A549 (cell line): ENCODE data around the gene GGT5. TPM values are rescaled to one million over a fixed set of nuclear protein-coding genes. Genes with fewer than 3 reads are reported as not detected.

ENCODE experiments used
- ATAC-seq, 2 experiments: fragments of 200-7000 bp in 1 of 2; fragments of >200 bp in 1 of 2; cut with Nextera tagmentation in 1 of 2; cut with Tn5 transposase in 1 of 2; 3 replicates each; pipeline versions ENCODE4 v1.8.0 to v1.9.1; 2018 to 2020; ENCODE audit warnings: mild to moderate bottlenecking in 1 of 2, moderate library complexity in 1 of 2
- CTCF ChIA-PET: fragments of 300-600 bp; sonication (Branson Sonifier 250); formaldehyde crosslinking; extraction: SDS; loops from one replicate; lab custom pipeline; 2021; ENCODE audit warnings: antibody characterized with exemption, inconsistent platforms; lab: Yijun Ruan, JAX
- POLR2A ChIA-PET: fragments of 350-600 bp; formaldehyde crosslinking; extraction: SDS; loops from one replicate; lab custom pipeline; 2021; ENCODE audit warnings: antibody characterized with exemption, inconsistent platforms; lab: Yijun Ruan, JAX
- DNase-seq, 2 experiments: peaks; one replicate each; pipeline versions ENCODE4 v3.0.0 to v3.0.0-alpha.2; 2011 to 2016; ENCODE audit warnings: low read depth in 1 of 2, low spot score in 1 of 2
- FAIRE-seq: peaks from 2 replicates; lab custom pipeline; 2011; peaks lifted over from hg19 to GRCh38; lab: Jason Lieb, UNC
- H3K27ac ChIP-seq, 2 experiments: fragments of >200 bp; sonication (Bioruptor Twin); formaldehyde crosslinking; 3 replicates each; pipeline ENCODE4 v1.5.1; 2016 to 2017
- H3K4me1 ChIP-seq: fragments of >200 bp; sonication (Bioruptor Twin); formaldehyde crosslinking; 3 replicates; pipeline ENCODE4 v1.6.1; 2016
- H3K4me2 ChIP-seq: fragments of >200 bp; sonication (Bioruptor Twin); formaldehyde crosslinking; 3 replicates; pipeline ENCODE4 v1.6.1; 2016
- H3K4me3 ChIP-seq: fragments of >200 bp; sonication (Bioruptor Twin); formaldehyde crosslinking; 3 replicates; pipeline ENCODE4 v1.5.1; 2016
- H3K9me3 ChIP-seq: fragments of >200 bp; sonication (Bioruptor Twin); formaldehyde crosslinking; 3 replicates; pipeline ENCODE4 v1.6.1; 2016
- ATOH8 ChIP-seq: fragments of 250-450 bp; sonication (Bioruptor Pico); IDR thresholded peaks from 2 replicates; pipeline ENCODE4 v1.5.0; 2020; ENCODE audit warnings: low read depth, mild to moderate bottlenecking, moderate library complexity
- CBX8 ChIP-seq: fragments of 200-600 bp; sonication (generic); IDR thresholded peaks from 2 replicates; pipeline ENCODE4 v1.6.1; 2016
- CHD2 ChIP-seq: fragments of 150-350 bp; IDR thresholded peaks from 2 replicates; pipeline ENCODE4 v1.6.1; 2014; ENCODE audit warnings: low read length; ENCODE audit not compliant: partially characterized antibody
- EHMT2 ChIP-seq: fragments of 200-600 bp; sonication (generic); IDR thresholded peaks from 2 replicates; pipeline ENCODE4 v1.6.1; 2016; ENCODE audit warnings: antibody characterized with exemption, low read depth, mild to moderate bottlenecking, moderate library complexity
- FOSB ChIP-seq: fragments of 250-450 bp; sonication (Bioruptor Pico); IDR thresholded peaks from 2 replicates; pipeline ENCODE4 v1.5.0; 2020; ENCODE audit warnings: mild to moderate bottlenecking, moderate library complexity
- GATA3 ChIP-seq: IDR thresholded peaks from 2 replicates; pipeline ENCODE4 v1.6.1; 2012; ENCODE audit warnings: borderline replicate concordance
- HOXB13 ChIP-seq: fragments of 250-450 bp; sonication (Bioruptor Pico); IDR thresholded peaks from 2 replicates; pipeline ENCODE4 v1.5.0; 2020; ENCODE audit warnings: low read depth, mild to moderate bottlenecking, moderate library complexity
- KDM1A ChIP-seq: fragments of 200-600 bp; sonication (generic); IDR thresholded peaks from 2 replicates; pipeline ENCODE4 v1.6.1; 2016; ENCODE audit warnings: low read depth, mild to moderate bottlenecking
- MYC ChIP-seq: IDR thresholded peaks from 2 replicates; pipeline ENCODE4 v1.6.1; 2012; ENCODE audit warnings: mild to moderate bottlenecking, inconsistent platforms, low read length, improper control_type of control experiment, borderline replicate concordance
- NFE2L2 ChIP-seq: fragments of 150-350 bp; conservative IDR thresholded peaks from 2 replicates; pipeline ENCODE4 v1.6.1; 2014; ENCODE audit warnings: low read length
- RAD21 ChIP-seq, 2 experiments: fragments of >200 bp in 1 of 2; sonication (Bioruptor Twin) in 1 of 2; formaldehyde crosslinking in 1 of 2; IDR thresholded peaks in 1 of 2; conservative IDR thresholded peaks in 1 of 2; 2 replicates in 1 of 2; 3 replicates in 1 of 2; pipeline ENCODE4 v1.6.1; 2012 to 2018; ENCODE audit warnings: inconsistent platforms in 1 of 2
- RNF2 ChIP-seq: fragments of 200-600 bp; sonication (generic); IDR thresholded peaks from 2 replicates; pipeline ENCODE4 v1.6.1; 2016; ENCODE audit warnings: low read depth, mild to moderate bottlenecking, antibody characterized with exemption, moderate library complexity, borderline replicate concordance
- TP53 ChIP-seq: fragments of 250-450 bp; sonication (Bioruptor Pico); IDR thresholded peaks from 2 replicates; pipeline ENCODE4 v1.5.0; 2021; ENCODE audit warnings: mild to moderate bottlenecking, moderate library complexity
- ZFP36 ChIP-seq: fragments of 450-650 bp; IDR thresholded peaks from 2 replicates; pipeline ENCODE4 v1.6.1; 2014; ENCODE audit warnings: borderline replicate concordance; ENCODE audit not compliant: partially characterized antibody
- ZSCAN20 ChIP-seq: fragments of 250-450 bp; sonication (Bioruptor Pico); IDR thresholded peaks from 2 replicates; pipeline ENCODE4 v1.8.0; 2022; ENCODE audit warnings: mild to moderate bottlenecking, moderate library complexity
- whole genome bisulfite sequencing: methylation state at CpG from one replicate; pipeline ENCODE4 v1.1.6; 2017; ENCODE audit errors: missing lambda C conversion rate; 5-methylcytosine and 5-hydroxymethylcytosine counted together
- polyA plus RNA-seq, 4 experiments: library from polyadenylated mRNA; depleted of rRNA in 3 of 4; stranded (reverse); fragments of >200 nt; fragmentation: RNase III in 1 of 4; extraction: RNeasy Plus Mini Kit Qiagen cat#74134 plus additional on column Dnase treatment in 1 of 4; gene quantifications; 2 replicates in 3 of 4; 3 replicates in 1 of 4; pipeline ENCODE4 v1.2.3, GENCODE V29; 2011 to 2017
- TF ChIP-seq, protein P1 (sequence below): IDR thresholded peaks from 2 replicates; pipeline ENCODE4 v1.6.1; 2012
- TF ChIP-seq, protein P2 (sequence below): fragments of 450-650 bp; IDR thresholded peaks from 2 replicates; pipeline ENCODE4 v1.6.1; 2014; ENCODE audit warnings: antibody characterized with exemption

Gene GGT5
- polyA plus RNA-seq, 2 of the 4 experiments (the other 2 are of a cell fraction) = 2.5 to 3.1 TPM

- H3K9me3 ChIP-seq = peaks cover 7% of the 10 kb centered on the region; the same call in 1 of the 3 replicates
- no peak overlapping the region for H3K4me3 ChIP-seq
- no peak overlapping the region for H3K4me2 ChIP-seq
- DNase-seq (no peak), ATAC-seq (no peak), FAIRE-seq (no peak)
- ChIA-PET CTCF (interaction anchor here (2.6 to 2.7 kb wide), 2 partner anchors 10 to 34 kb away, joined by 6 to 16 read pairs; no protein-coding TSS in a partner anchor), POLR2A (no interaction called here)
- TF ChIP-seq ZSCAN20 = no peak
- no peak for TF ChIP-seq RNF2
- TF ChIP-seq, protein P1, sequence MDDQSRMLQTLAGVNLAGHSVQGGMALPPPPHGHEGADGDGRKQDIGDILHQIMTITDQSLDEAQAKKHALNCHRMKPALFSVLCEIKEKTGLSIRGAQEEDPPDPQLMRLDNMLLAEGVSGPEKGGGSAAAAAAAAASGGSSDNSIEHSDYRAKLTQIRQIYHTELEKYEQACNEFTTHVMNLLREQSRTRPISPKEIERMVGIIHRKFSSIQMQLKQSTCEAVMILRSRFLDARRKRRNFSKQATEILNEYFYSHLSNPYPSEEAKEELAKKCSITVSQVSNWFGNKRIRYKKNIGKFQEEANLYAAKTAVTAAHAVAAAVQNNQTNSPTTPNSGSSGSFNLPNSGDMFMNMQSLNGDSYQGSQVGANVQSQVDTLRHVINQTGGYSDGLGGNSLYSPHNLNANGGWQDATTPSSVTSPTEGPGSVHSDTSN = no peak
- TF ChIP-seq NFE2L2 = no peak
- TF ChIP-seq CBX8 = no peak
- 94% methylated on average over 1 of the region's 1 CpG for WGBS
- no peak overlapping the region; a peak in 1 of 6 replicates for H3K27ac ChIP-seq
- H3K4me1 ChIP-seq = no peaks in the 10 kb centered on the region
Observed at GRCh38 chr22:24224468-24224867, 20.4 kb downstream of the GGT5 start.

- Histone ChIP-seq H3K4me2 (no peak overlapping the region), H3K4me3 (no peak overlapping the region), H3K4me1 (no peaks in the 10 kb centered on the region)
- FAIRE-seq = no peak
- ChIA-PET POLR2A (no interaction called here), CTCF (no interaction called here)
- TF ChIP-seq TP53 (CRISPR knock-in tag) = no peak
- no peak for TF ChIP-seq ATOH8 (CRISPR knock-in tag)
- TF ChIP-seq ZFP36 = no peak
- TF ChIP-seq CBX8 = no peak
- no peak for TF ChIP-seq MYC
- TF ChIP-seq, all 56 proteins: peak for 0
- WGBS = 100% methylated on average over 3 of the region's 9 CpGs
- Histone ChIP-seq H3K9me3 (peaks cover 6% of the 10 kb centered on the region; the same call in 1 of the 3 replicates), H3K27ac (peak overlapping the region in 1 of 2 experiments; percentile 54; a peak in 2 of 6 replicates)
- ATAC-seq (no peak), DNase-seq (no peak)
Observed at GRCh38 chr22:24219750-24220149, 25.1 kb downstream of the GGT5 start.

DNA sequence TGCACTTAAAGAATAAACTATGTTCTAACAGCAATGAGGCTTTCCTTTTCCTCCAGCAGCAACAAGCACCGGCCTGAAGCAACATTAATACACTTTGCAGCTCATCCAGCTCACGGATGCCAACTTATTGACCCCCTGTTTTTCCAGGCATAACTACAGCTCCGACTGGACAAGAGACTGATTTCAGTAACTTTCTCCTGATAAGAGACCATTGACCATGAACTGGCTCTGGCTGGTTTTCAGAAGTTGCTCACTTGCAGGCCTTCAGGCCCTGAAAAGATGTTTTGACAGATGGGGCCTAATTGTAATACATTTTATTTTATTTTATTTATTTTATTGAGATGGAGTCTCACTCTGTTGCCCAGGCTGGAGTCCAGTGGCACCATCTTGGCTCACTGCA lies 27.5 kb downstream of the GGT5 start:
- Histone ChIP-seq H3K4me1 (peaks cover 6% of the 10 kb centered on the region; the same call in 1 of the 3 replicates), H3K27ac (peak overlapping the region in 1 of 2 experiments; percentile 81; a peak in 3 of 6 replicates)
- ATAC-seq = no peak
- no peak for FAIRE-seq
- CTCF ChIA-PET = interaction anchor here (0.7 to 5.5 kb wide), 3 partner anchors 27 to 62 kb away, joined by 3 to 35 read pairs (median 4); no protein-coding TSS in a partner anchor
- WGBS = 89% methylated on average over 3 of the region's 3 CpGs
- no peak for DNase-seq
- POLR2A ChIA-PET = no interaction called here
- no peak for TF ChIP-seq KDM1A
- TF ChIP-seq RNF2 = no peak
- TF ChIP-seq GATA3 = no peak
- TF ChIP-seq, protein P2, sequence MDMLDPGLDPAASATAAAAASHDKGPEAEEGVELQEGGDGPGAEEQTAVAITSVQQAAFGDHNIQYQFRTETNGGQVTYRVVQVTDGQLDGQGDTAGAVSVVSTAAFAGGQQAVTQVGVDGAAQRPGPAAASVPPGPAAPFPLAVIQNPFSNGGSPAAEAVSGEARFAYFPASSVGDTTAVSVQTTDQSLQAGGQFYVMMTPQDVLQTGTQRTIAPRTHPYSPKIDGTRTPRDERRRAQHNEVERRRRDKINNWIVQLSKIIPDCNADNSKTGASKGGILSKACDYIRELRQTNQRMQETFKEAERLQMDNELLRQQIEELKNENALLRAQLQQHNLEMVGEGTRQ = no peak
- no peak for TF ChIP-seq NFE2L2
- no peak for TF ChIP-seq FOSB (CRISPR knock-in tag)
- no peak for TF ChIP-seq HOXB13 (CRISPR knock-in tag)
- TF ChIP-seq RAD21 (conservative IDR thresholded peaks at IDR 0.05 in 1 of 2, IDR thresholded peaks at IDR 0.05 in 1 of 2) = no peak
- no peak for TF ChIP-seq EHMT2
- no peak for TF ChIP-seq CHD2
- TF ChIP-seq, all 56 proteins: peak for 0
- Histone ChIP-seq H3K4me3 (no peak overlapping the region), H3K9me3 (no peaks in the 10 kb centered on the region), H3K4me2 (no peak overlapping the region)
